GM23338 (cell line): ENCODE measurements around the gene PPP2R2B. TPM values are rescaled to one million over a fixed set of nuclear protein-coding genes. Genes with fewer than 3 reads are reported as not detected.

Experiments
- ATAC-seq: fragments of 200-7000 bp; cut with Tn5 transposase; 3 replicates; pipeline ENCODE4 v1.9.1; 2020
- DNase-seq: peaks from one replicate; pipeline ENCODE4 v3.0.0-alpha.2; 2015; ENCODE audit warnings: low spot score
- H2AFZ ChIP-seq: fragments of 200-600 bp; sonication (generic); 2 replicates; pipeline ENCODE4 v1.8.0; 2016; ENCODE audit warnings: antibody characterized with exemption, mild to moderate bottlenecking, moderate library complexity
- H3F3A ChIP-seq: fragments of 200-600 bp; sonication (generic); replicated peaks from 2 replicates; pipeline ENCODE4 v1.8.0; 2017; ENCODE audit warnings: antibody characterized with exemption, mixed run types, low read depth
- H3K27ac ChIP-seq: fragments of 200-600 bp; sonication (generic); 2 replicates; pipeline ENCODE4 v1.6.1; 2016; ENCODE audit warnings: low read depth
- H3K27me3 ChIP-seq: fragments of 200-600 bp; sonication (generic); 2 replicates; pipeline ENCODE4 v1.8.0; 2016; ENCODE audit warnings: mild to moderate bottlenecking, mixed run types, moderate library complexity; ENCODE audit not compliant: insufficient read depth
- H3K36me3 ChIP-seq: fragments of 200-600 bp; sonication (generic); 2 replicates; pipeline ENCODE4 v1.8.0; 2016; ENCODE audit warnings: mild to moderate bottlenecking; ENCODE audit not compliant: insufficient read depth
- H3K4me1 ChIP-seq: fragments of 200-600 bp; sonication (generic); 2 replicates; pipeline ENCODE4 v1.8.0; 2016; ENCODE audit warnings: mild to moderate bottlenecking, moderate library complexity; ENCODE audit not compliant: insufficient read depth
- H3K4me2 ChIP-seq: fragments of 200-600 bp; sonication (generic); 2 replicates; pipeline ENCODE4 v1.7.1; 2017; ENCODE audit warnings: mixed run types
- H3K4me3 ChIP-seq: fragments of 200-600 bp; sonication (generic); 2 replicates; pipeline ENCODE4 v1.6.1; 2016; ENCODE audit warnings: mixed run types
- H3K79me2 ChIP-seq: fragments of 200-600 bp; sonication (generic); replicated peaks from 2 replicates; pipeline ENCODE4 v1.8.0; 2017; ENCODE audit warnings: mild to moderate bottlenecking; ENCODE audit not compliant: insufficient read depth
- H3K9me2 ChIP-seq: fragments of 200-600 bp; sonication (generic); 2 replicates; pipeline ENCODE4 v1.8.0; 2017; ENCODE audit not compliant: insufficient read depth
- H4K20me1 ChIP-seq: fragments of 200-600 bp; sonication (generic); replicated peaks from 2 replicates; pipeline ENCODE4 v1.8.0; 2017; ENCODE audit warnings: mild to moderate bottlenecking; ENCODE audit not compliant: insufficient read depth
- H3K27ac Mint-ChIP-seq: 2 replicates; pipeline ENCODE4 v1.8.0; 2020; ENCODE audit warnings: inconsistent platforms, mild to moderate bottlenecking, moderate library complexity, mixed read lengths
- H3K27me3 Mint-ChIP-seq: 3 replicates; pipeline ENCODE4 v1.8.0; 2022; ENCODE audit warnings: low read depth, mild to moderate bottlenecking, moderate library complexity, mixed read lengths, inconsistent platforms; ENCODE audit not compliant: insufficient read depth, poor library complexity
- H3K36me3 Mint-ChIP-seq: 3 replicates; pipeline ENCODE4 v1.8.0; 2021; ENCODE audit warnings: low read depth, mild to moderate bottlenecking, inconsistent platforms, moderate library complexity, mixed read lengths
- H3K4me1 Mint-ChIP-seq: 3 replicates; pipeline ENCODE4 v1.8.0; 2020; ENCODE audit warnings: mild to moderate bottlenecking, inconsistent platforms, mixed read lengths
- H3K4me3 Mint-ChIP-seq: 3 replicates; pipeline ENCODE4 v1.8.0; 2021; ENCODE audit warnings: moderate library complexity, mild to moderate bottlenecking, inconsistent platforms, mixed read lengths
- H3K9me3 Mint-ChIP-seq: 3 replicates; pipeline ENCODE4 v1.8.0; 2020; ENCODE audit warnings: moderate library complexity, mild to moderate bottlenecking, inconsistent platforms, mixed read lengths
- CREB1 ChIP-seq: fragments of 250-450 bp; sonication (Bioruptor Pico); IDR thresholded peaks from 2 replicates; pipeline ENCODE4 v1.5.0; 2020; ENCODE audit warnings: low read depth, mild to moderate bottlenecking, moderate library complexity
- CTCF ChIP-seq, 2 experiments: fragments of 200-600 bp in 1 of 2; sonication (generic) in 1 of 2; conservative IDR thresholded peaks; 2 replicates each; pipeline versions ENCODE4 v1.5.1 to v1.6.1; 2016 to 2017; ENCODE audit warnings: antibody characterized with exemption in 2 of 2, low read depth in 2 of 2, mild to moderate bottlenecking in 2 of 2, moderate library complexity in 1 of 2
- ETS1 ChIP-seq: IDR thresholded peaks from 2 replicates; pipeline ENCODE4 v1.6.1; 2016; ENCODE audit warnings: antibody characterized with exemption
- EZH2 ChIP-seq: fragments of 200-600 bp; sonication (generic); IDR thresholded peaks from one replicate; pipeline ENCODE4 v1.8.0; 2017; ENCODE audit warnings: antibody characterized with exemption, mild to moderate bottlenecking, low read depth; ENCODE audit not compliant: unreplicated experiment
- EZH2phosphoT487 ChIP-seq: fragments of 200-600 bp; sonication (generic); IDR thresholded peaks from one replicate; pipeline ENCODE4 v1.8.1; 2018; ENCODE audit warnings: antibody characterized with exemption; ENCODE audit not compliant: unreplicated experiment
- JUNB ChIP-seq: IDR thresholded peaks from one replicate; pipeline ENCODE4 v1.6.1; 2016; ENCODE audit warnings: antibody characterized with exemption; ENCODE audit not compliant: unreplicated experiment
- POLR2AphosphoS5 ChIP-seq: IDR thresholded peaks from 2 replicates; pipeline ENCODE4 v1.6.1; 2016; ENCODE audit warnings: antibody characterized with exemption, low read depth
- STAT1 ChIP-seq: IDR thresholded peaks from one replicate; pipeline ENCODE4 v1.6.1; 2016; ENCODE audit warnings: antibody characterized with exemption; ENCODE audit not compliant: unreplicated experiment
- ZNF331 ChIP-seq: fragments of 250-450 bp; sonication (Bioruptor Pico); IDR thresholded peaks from 2 replicates; pipeline ENCODE4 v1.5.0; 2020; ENCODE audit warnings: low read depth, mild to moderate bottlenecking, moderate library complexity
- ZNF462 ChIP-seq: fragments of 250-450 bp; sonication (Bioruptor Pico); IDR thresholded peaks from 2 replicates; pipeline ENCODE4 v1.5.0; 2020; ENCODE audit warnings: mild to moderate bottlenecking, moderate library complexity
- polyA plus RNA-seq: library from polyadenylated mRNA; unstranded; fragments of >200 nt; fragmentation: Nextera tagmentation; extraction: Ambion mirVana; gene quantifications from 2 replicates; pipeline ENCODE4 v1.2.1, GENCODE V29; 2016
- total RNA-seq: library from RNA; depleted of rRNA; stranded (reverse); fragments of >200 nt; shearing (Covaris generic); gene quantifications from 2 replicates; pipeline ENCODE4 v1.2.3, GENCODE V29; 2014

Gene PPP2R2B
- total and polyA plus RNA-seq, 2 experiments from 2014 or later = 21.3 to 33.9 TPM

GRCh38 chr5:146912874-146913273 lies 34.3 kb upstream of the PPP2R2B start:
- Histone ChIP-seq H3K27ac (no peak overlapping the region), H3K27me3 (no peaks in the 10 kb centered on the region), H3K79me2 (no peaks in the 10 kb centered on the region), H3K9me2 (0 out of 2 replicates have a peak, but pooled peaks cover 4% of the 10 kb centered on the region), H3K4me2 (no peak overlapping the region), H2AFZ (peak overlapping the region; percentile 60; the same call in 1 of the 2 replicates), H3K36me3 (no peaks in the 10 kb centered on the region), H3F3A (no peaks in the 10 kb centered on the region), H4K20me1 (no peaks in the 10 kb centered on the region), H3K4me1 (peaks cover 1% of the 10 kb centered on the region; the same call in 1 of the 2 replicates), H3K4me3 (no peak overlapping the region)
- H3K36me3 Mint-ChIP-seq = no peaks in the 10 kb centered on the region
- peaks cover 12% of the 10 kb centered on the region for H3K4me1 Mint-ChIP-seq
- no peak overlapping the region for H3K4me3 Mint-ChIP-seq
- TF ChIP-seq POLR2AphosphoS5 (no peak), EZH2phosphoT487 (no peak), ZNF331 (CRISPR knock-in tag) (no peak), STAT1 (no peak), ZNF462 (CRISPR knock-in tag) (no peak), JUNB (no peak), EZH2 (no peak)
- no peak for DNase-seq
- H3K27ac Mint-ChIP-seq = no peak overlapping the region
- H3K9me3 Mint-ChIP-seq = no peaks in the 10 kb centered on the region
- ATAC-seq = no peak
- H3K27me3 Mint-ChIP-seq = no peaks in the 10 kb centered on the region

- H3K4me1 Mint-ChIP-seq = peaks cover 2% of the 10 kb centered on the region; the same call in 2 of the 3 replicates
- Histone ChIP-seq H3K4me3 (no peak overlapping the region), H3K79me2 (no peaks in the 10 kb centered on the region), H3K27ac (no peak overlapping the region), H3K4me2 (no peak overlapping the region), H3K9me2 (0 out of 2 replicates have a peak, but pooled peaks cover 4% of the 10 kb centered on the region), H4K20me1 (no peaks in the 10 kb centered on the region), H2AFZ (no peak overlapping the region), H3K4me1 (no peaks in the 10 kb centered on the region), H3F3A (no peaks in the 10 kb centered on the region), H3K27me3 (no peaks in the 10 kb centered on the region), H3K36me3 (no peaks in the 10 kb centered on the region)
- H3K36me3 Mint-ChIP-seq = no peaks in the 10 kb centered on the region
- H3K27me3 Mint-ChIP-seq = no peaks in the 10 kb centered on the region
- no peak overlapping the region for H3K27ac Mint-ChIP-seq
- DNase-seq (no peak), ATAC-seq (no peak)
- H3K4me3 Mint-ChIP-seq = no peak overlapping the region
- TF ChIP-seq ETS1 (no peak), ZNF331 (CRISPR knock-in tag) (no peak), CREB1 (CRISPR knock-in tag) (no peak), POLR2AphosphoS5 (no peak), CTCF (conservative IDR thresholded peaks at IDR 0.05; ENCODE audit: low read depth in 2 of 2) (no peak)
- no peaks in the 10 kb centered on the region for H3K9me3 Mint-ChIP-seq
These were observed 31.7 kb upstream of the PPP2R2B start for GRCh38 chr5:146910239-146910638.
